Breast epithelium (tissue), 4 donors: ENCODE data around the gene ADAMTS13. TPM values are rescaled to one million over a fixed set of nuclear protein-coding genes. Genes with fewer than 3 reads are reported as not detected.

Experiments used
- DNase-seq, 2 donors: peaks; one replicate each; pipeline ENCODE4 v3.0.0-alpha.2; 2019; ENCODE audit warnings: low spot score in 2 of 2
- H3K27ac ChIP-seq, 2 donors: fragments of 200-600 bp; sonication (generic) in 1 of 2; one replicate each; pipeline ENCODE4 v1.5.1; 2016 to 2019; ENCODE audit warnings: mild to moderate bottlenecking in 1 of 2
- H3K27me3 ChIP-seq, 2 donors: fragments of 200-600 bp; sonication (generic) in 1 of 2; one replicate each; pipeline versions ENCODE4 v1.5.1 to v1.6.0; 2017 to 2019; ENCODE audit warnings: control low read depth in 1 of 2, mild to moderate bottlenecking in 1 of 2
- H3K36me3 ChIP-seq: fragments of 200-600 bp; one replicate; pipeline ENCODE4 v1.5.1; 2019
- H3K4me1 ChIP-seq, 2 donors: fragments of 200-600 bp; sonication (generic); one replicate each; pipeline ENCODE4 v1.5.1; 2016 to 2019; ENCODE audit warnings: control low read depth in 1 of 2
- H3K4me3 ChIP-seq, 3 donors: fragments of 200-600 bp; sonication (generic); 1 replicate in 2 of 3; 2 replicates in 1 of 3; pipeline ENCODE4 v1.5.1; 2016 to 2019; ENCODE audit warnings: mild to moderate bottlenecking in 3 of 3, moderate library complexity in 2 of 3
- H3K9me3 ChIP-seq, 2 donors: fragments of 200-600 bp; sonication (generic) in 1 of 2; one replicate each; pipeline ENCODE4 v1.5.1; 2016 to 2019; ENCODE audit warnings: control low read depth in 1 of 2
- POLR2A ChIP-seq: fragments of 450-650 bp; IDR thresholded peaks from one replicate; pipeline ENCODE4 v1.6.1; 2016; ENCODE audit warnings: antibody characterized with exemption, mild to moderate bottlenecking, moderate library complexity
- POLR2AphosphoS5 ChIP-seq, 3 donors: sonication (generic); formaldehyde crosslinking; IDR thresholded peaks; one replicate each; pipeline ENCODE4 v1.6.1; 2017; ENCODE audit warnings: antibody characterized with exemption in 3 of 3
- intact Hi-C: fragments of 100-400 bp; cut with DNase I; formaldehyde crosslinking; loops from one replicate; pipeline ENCODE4 v1.15.1; 2023; ENCODE audit warnings: low total_unique reads
- total RNA-seq, 3 donors: library from RNA; depleted of rRNA; stranded (reverse); fragments of >200 nt; gene quantifications; one replicate each; pipeline ENCODE4 v1.1.0, GENCODE V29; 2016
- TF ChIP-seq, protein P1 (sequence below), 3 donors: fragments of 450-650 bp; IDR thresholded peaks; one replicate each; pipeline ENCODE4 v1.5.1; 2016 to 2017; ENCODE audit warnings: antibody characterized with exemption in 3 of 3, mild to moderate bottlenecking in 3 of 3, moderate library complexity in 3 of 3

The ADAMTS13 gene
- total RNA-seq, 3 donors from 2014 or later, result 0.88 to 2.9 (median 0.96) TPM

DNA sequence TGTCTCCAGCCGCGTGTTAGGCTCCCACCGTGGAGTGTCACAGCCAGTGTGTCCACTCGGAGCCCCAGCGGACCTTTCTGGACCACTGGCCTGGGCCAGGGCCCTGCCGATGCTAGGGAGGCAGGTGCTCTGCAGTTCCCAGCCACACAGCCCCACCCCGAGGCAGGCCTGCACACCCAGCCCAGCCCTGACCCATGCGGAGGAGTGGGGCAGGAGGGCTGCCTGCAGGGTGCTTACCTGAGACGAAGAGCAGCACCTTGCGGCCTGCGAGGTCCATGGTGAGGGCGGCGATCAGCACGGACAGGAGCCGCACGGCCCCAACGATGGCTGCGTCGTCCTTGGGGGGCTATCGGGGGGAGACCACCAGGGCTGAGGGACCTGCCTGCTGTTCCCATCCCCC lies 51.6 kb downstream of the ADAMTS13 start:
- intact Hi-C loops, result no loop called here
- TF ChIP-seq POLR2AphosphoS5 (IDR thresholded peaks at IDR 0.05) (no peak), POLR2A (no peak)
- TF ChIP-seq, protein P1, sequence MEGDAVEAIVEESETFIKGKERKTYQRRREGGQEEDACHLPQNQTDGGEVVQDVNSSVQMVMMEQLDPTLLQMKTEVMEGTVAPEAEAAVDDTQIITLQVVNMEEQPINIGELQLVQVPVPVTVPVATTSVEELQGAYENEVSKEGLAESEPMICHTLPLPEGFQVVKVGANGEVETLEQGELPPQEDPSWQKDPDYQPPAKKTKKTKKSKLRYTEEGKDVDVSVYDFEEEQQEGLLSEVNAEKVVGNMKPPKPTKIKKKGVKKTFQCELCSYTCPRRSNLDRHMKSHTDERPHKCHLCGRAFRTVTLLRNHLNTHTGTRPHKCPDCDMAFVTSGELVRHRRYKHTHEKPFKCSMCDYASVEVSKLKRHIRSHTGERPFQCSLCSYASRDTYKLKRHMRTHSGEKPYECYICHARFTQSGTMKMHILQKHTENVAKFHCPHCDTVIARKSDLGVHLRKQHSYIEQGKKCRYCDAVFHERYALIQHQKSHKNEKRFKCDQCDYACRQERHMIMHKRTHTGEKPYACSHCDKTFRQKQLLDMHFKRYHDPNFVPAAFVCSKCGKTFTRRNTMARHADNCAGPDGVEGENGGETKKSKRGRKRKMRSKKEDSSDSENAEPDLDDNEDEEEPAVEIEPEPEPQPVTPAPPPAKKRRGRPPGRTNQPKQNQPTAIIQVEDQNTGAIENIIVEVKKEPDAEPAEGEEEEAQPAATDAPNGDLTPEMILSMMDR (IDR thresholded peaks at IDR 0.05), result no peak
- H3K27me3 ChIP-seq, result peaks cover 0 to 5% of the 10 kb centered on the region in 2 donors

DNA sequence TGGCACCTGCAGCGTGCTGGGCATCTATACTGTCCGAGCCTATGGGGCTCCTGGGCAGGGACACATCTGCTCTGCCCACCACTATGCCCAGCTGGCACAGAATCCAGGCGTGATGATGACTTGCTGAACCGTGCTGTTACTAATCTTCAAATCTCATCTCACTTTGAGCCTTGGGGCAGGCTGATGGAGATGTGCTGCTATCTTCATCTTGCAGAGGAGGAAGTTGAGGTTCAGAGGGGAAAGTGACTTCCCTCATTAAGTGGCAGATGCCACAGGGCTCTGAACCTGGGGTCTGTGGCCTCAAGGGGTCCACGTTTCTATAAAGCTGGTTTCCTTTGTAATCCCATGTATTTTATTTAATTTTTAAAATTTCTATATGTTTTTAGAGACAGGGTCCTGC lies 52.0 kb downstream of the ADAMTS13 start:
- TF ChIP-seq, protein P1 (IDR thresholded peaks at IDR 0.05), result no peak
- no peak for TF ChIP-seq POLR2A
- no peak for TF ChIP-seq POLR2AphosphoS5 (IDR thresholded peaks at IDR 0.05)
- no peaks in the 10 kb centered on the region for H3K9me3 ChIP-seq
- intact Hi-C loops, result no loop called here
- no peaks in the 10 kb centered on the region for H3K36me3 ChIP-seq
- H3K27ac ChIP-seq, result no peak overlapping the region
- peaks cover 0 to 5% of the 10 kb centered on the region in 2 donors for H3K27me3 ChIP-seq
- DNase-seq, result no peak
- H3K4me1 ChIP-seq, result no peaks in the 10 kb centered on the region
- H3K4me3 ChIP-seq, result no peak overlapping the region

More for the DNA sequence above, 51.6 kb downstream of the ADAMTS13 start:
- Histone ChIP-seq H3K4me1 (no peaks in the 10 kb centered on the region), H3K27ac (no peak overlapping the region), H3K9me3 (no peaks in the 10 kb centered on the region), H3K4me3 (no peak overlapping the region), H3K36me3 (no peaks in the 10 kb centered on the region)
- no peak for DNase-seq

DNA sequence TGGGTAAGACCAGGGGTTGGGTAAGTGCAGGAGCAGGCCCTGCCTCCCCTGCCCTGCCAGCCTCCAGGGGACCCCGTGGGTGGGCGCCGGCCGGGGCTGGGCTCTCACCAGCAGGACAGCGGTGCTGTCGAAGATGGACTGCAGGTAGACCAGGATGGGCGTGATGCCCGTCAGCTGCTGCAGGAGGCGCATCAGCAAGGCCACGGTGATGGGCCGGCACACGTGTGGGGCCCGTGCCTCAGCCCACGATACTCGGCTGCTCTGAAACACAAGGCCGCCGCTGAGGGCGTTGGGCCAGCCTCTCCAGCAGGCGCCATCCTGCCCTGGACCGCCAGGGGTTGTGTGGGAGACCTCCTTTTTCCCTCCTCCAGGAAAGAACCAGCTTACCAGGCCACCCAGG lies 52.7 kb downstream of the ADAMTS13 start:
- Histone ChIP-seq H3K27me3 (peaks cover 0 to 5% of the 10 kb centered on the region in 2 donors), H3K4me3 (no peak overlapping the region), H3K36me3 (no peaks in the 10 kb centered on the region), H3K9me3 (no peaks in the 10 kb centered on the region), H3K27ac (no peak overlapping the region), H3K4me1 (no peaks in the 10 kb centered on the region)
- intact Hi-C loops, result no loop called here
- TF ChIP-seq POLR2AphosphoS5 (IDR thresholded peaks at IDR 0.05) (no peak), POLR2A (no peak)
- TF ChIP-seq, protein P1 (IDR thresholded peaks at IDR 0.05), result no peak
- no peak for DNase-seq

DNA sequence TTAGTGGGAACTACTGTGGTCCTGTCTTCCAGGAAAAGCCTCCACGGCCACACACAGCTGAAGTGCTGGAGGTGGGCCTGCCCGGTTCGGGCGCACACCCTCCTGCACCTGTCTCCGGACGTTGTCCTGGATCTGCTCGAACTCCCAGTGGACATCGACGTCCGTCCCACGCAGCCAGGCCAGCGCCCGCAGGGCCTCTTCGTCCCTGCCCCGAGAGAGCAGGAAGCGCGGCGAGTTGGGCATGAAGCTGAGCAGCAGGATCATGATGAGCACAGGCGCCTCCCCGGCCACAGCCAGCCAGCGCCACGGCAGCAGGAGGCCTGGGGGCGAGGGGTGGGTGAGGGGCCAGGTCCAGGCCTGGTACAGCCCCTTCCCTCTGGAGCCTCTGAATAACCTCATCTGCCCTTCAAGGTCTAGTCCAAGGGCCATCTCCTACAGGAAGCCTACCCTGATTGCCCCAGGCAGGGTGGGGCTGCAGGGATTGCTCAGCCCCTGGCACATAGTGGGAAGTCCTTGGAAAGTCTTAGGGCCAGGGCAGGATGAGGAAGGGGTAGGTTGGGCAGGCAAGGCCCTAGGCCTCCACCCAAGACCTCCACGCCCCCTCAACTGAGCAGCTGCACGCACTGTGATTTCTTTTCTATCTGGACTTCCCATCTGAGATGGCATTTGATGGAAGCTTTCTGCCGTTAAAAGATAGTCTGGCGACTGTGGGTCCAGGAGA lies 53.3 kb downstream of the ADAMTS13 start:
- Histone ChIP-seq H3K27ac (no peak overlapping the region), H3K27me3 (peaks cover 0 to 5% of the 10 kb centered on the region in 2 donors), H3K9me3 (no peaks in the 10 kb centered on the region), H3K36me3 (no peaks in the 10 kb centered on the region), H3K4me3 (no peak overlapping the region), H3K4me1 (no peaks in the 10 kb centered on the region)
- no peak for DNase-seq
- TF ChIP-seq POLR2AphosphoS5 (IDR thresholded peaks at IDR 0.05) (no peak), POLR2A (no peak)
- TF ChIP-seq, protein P1 (IDR thresholded peaks at IDR 0.05), result no peak
- intact Hi-C loops, result no loop called here

DNA sequence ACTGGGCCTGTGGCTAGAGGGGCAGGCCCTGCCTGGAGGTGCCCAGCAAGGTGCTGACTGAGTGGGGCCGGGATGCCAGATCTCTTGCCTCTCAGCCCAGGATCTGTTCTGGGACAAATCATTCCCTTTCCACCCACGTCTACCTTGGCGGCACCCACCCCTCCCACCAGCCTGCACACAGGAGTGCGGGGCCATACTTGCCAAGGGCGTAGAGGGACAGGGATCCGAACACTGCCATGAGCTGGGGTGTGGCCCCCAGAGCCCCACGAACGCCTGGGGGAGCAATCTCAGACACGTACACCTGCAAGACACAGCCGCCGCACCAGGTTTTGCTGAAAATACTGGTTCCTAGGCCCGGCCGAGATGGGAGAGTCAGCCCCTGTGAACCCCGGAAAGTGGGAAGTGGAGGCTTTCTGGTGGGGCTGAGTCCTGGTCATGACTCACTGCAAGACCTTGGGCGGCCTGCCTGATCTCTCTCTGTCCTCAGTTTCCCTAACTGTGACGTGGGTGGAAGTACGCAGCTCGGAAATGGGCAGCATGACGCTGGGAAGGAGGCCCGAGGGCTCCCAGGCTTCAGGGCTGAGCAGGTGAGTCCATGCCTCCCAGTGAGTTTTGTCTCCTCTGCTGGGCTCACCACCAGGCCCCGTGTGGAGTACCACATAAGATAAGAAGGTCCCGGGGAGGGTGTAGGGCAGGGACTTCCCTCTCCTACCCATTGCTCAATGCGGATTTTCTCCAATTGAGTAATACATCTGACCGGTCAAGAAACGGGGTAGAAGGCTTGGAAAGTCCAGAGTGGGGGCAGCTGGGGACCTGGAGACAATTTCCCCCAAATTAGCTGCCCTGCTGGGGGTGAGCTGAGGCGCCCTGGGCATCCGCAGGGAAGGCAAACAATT lies 54.1 kb downstream of the ADAMTS13 start:
- DNase-seq, result no peak
- H3K36me3 ChIP-seq, result no peaks in the 10 kb centered on the region
- no peaks in the 10 kb centered on the region for H3K9me3 ChIP-seq
- no peak overlapping the region for H3K27ac ChIP-seq
- intact Hi-C loops, result no loop called here
- H3K4me1 ChIP-seq, result no peaks in the 10 kb centered on the region
- TF ChIP-seq, protein P1 (IDR thresholded peaks at IDR 0.05), result no peak
- TF ChIP-seq POLR2AphosphoS5 (IDR thresholded peaks at IDR 0.05) (no peak), POLR2A (no peak)
- H3K4me3 ChIP-seq, result no peak overlapping the region
- peaks cover 0 to 5% of the 10 kb centered on the region in 2 donors for H3K27me3 ChIP-seq
